Right lobe of liver (tissue), 4 donors: ENCODE data around the gene FGFBP1.

Experiments used
- POLR2A ChIP-seq: fragments of 450-650 bp; IDR thresholded peaks from one replicate; pipeline ENCODE4 v1.6.1; 2017; ENCODE audit warnings: antibody characterized with exemption, mild to moderate bottlenecking
- TF ChIP-seq, protein P1 (sequence below), 4 donors: fragments of 200-600 bp in 3 of 4; fragments of 450-650 bp in 1 of 4; IDR thresholded peaks; one replicate each; pipeline versions ENCODE4 v1.5.1 to v1.8.0; 2016 to 2022; ENCODE audit warnings: antibody characterized with exemption in 4 of 4, mild to moderate bottlenecking in 2 of 4
- donor health status: DM: no; HTN: no; CAD: no.
- donor health status: DM: no; HTN: no; CAD: no.
- donor health status: DM: no; HTN: yes; CAD: no.

DNA sequence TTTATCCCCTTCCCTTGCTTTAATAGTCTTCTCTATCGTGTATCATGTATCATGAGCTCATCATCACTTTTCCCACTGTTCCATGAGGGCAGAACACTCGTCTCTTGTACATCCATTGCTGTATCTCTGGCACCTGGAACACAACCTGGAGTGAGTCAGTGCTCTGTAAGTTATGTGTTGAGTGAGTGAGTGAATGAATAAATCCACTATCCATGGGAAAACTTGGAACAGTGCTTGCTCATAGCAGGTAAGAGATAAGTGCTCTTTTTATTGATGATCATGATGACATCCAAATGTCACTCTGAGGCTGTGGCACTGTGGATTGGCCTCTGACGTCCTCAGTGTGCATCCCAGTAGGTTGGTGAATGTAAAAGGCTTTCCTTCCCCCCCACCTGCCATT is 4.3 kb downstream of the FGFBP1 start:
- TF ChIP-seq POLR2A: no peak
- TF ChIP-seq, protein P1, sequence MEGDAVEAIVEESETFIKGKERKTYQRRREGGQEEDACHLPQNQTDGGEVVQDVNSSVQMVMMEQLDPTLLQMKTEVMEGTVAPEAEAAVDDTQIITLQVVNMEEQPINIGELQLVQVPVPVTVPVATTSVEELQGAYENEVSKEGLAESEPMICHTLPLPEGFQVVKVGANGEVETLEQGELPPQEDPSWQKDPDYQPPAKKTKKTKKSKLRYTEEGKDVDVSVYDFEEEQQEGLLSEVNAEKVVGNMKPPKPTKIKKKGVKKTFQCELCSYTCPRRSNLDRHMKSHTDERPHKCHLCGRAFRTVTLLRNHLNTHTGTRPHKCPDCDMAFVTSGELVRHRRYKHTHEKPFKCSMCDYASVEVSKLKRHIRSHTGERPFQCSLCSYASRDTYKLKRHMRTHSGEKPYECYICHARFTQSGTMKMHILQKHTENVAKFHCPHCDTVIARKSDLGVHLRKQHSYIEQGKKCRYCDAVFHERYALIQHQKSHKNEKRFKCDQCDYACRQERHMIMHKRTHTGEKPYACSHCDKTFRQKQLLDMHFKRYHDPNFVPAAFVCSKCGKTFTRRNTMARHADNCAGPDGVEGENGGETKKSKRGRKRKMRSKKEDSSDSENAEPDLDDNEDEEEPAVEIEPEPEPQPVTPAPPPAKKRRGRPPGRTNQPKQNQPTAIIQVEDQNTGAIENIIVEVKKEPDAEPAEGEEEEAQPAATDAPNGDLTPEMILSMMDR (IDR thresholded peaks at IDR 0.05): no peak
